HPDE6-E6E7 (cell line): Measurements from ENCODE around the gene ACMSD.
"Not testable (repeated sequence)": the region's sequence is repeated elsewhere in the genome, so short reads cannot be mapped to it uniquely, and the experiment has no call there.

Experiments
- DNase-seq: peaks from one replicate; pipeline ENCODE4 v3.0.0; 2011; ENCODE audit warnings: missing footprints; ENCODE audit errors: extremely low spot score

The ACMSD gene

DNA sequence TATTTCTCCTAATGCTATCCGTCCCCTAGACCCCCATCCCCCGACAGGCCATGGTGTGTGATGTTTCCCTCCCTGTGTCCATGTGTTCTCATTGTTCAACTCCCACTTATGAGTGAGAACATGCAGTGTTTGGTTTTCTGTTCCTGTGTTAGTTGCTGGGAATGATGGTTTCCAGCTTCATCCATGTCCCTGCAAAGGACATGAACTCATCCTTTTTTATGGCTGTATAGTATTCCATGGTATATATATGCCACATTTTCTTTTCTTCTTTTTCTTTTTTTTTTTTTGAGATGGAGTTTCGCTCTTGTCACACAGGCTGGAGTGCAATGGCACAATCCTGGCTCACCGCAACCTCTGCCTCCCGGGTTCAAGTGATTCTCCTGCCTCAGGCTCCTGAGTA, 9.2 kb downstream of the ACMSD start:
- not testable (repeated sequence) for DNase-seq

DNA sequence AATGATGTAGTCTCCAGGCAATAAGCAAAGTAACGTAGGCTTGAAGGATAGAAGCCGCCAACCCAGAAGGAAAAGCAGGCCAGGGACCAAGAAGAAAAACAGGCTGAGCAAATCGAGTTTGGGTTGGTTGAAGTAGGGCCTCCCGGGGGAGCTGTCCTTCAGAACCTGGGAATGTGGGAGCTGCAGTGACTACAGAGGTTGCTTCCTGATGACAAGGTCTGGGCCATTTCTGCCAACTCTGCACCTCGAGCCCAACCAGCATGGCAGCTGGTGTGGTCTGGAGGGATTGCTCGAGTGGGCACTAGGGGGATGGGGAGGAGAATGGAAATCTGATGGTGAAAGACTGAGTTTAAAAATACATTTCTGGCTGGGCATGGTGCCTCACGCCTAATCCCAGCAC, 14.1 kb downstream of the ACMSD start:
- no peak for DNase-seq

DNA sequence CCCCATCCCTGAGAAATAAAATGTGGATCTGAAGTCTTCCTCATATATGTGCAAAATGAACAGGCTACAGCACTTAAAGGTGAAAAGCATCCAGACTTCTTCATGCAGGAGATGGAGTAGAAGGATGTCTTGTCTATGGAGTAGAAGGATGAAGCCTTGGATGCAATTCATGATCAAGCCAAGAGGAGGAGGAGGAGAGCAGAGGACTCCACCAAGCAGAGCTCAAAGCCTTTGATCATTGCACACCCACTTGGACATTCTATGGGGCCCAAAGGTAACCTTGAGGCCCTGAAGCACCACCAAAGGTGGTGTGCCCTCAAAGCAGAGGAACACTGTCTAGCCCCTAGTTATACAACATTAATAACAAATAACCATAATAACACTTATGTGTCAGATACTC, 17.3 kb downstream of the ACMSD start:
- no peak for DNase-seq

DNA sequence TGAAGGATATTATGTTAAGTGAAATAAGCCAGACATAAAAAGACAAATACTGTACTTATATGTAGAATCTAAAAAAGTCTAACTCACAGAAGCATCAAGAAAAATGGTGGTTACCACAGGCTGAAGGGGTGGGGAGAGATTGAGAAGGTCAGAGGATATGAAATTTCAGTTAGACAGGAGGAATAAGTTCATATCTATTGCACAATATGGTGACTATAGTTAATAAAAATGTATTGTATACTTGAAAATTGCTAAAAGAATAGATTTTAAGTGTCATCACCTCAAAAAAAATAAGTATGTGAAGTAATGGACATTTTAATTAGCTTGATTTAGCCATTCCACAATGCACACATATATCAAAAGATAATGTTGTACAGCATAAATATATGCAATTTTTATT, 19.8 kb downstream of the ACMSD start:
- no peak for DNase-seq

DNA sequence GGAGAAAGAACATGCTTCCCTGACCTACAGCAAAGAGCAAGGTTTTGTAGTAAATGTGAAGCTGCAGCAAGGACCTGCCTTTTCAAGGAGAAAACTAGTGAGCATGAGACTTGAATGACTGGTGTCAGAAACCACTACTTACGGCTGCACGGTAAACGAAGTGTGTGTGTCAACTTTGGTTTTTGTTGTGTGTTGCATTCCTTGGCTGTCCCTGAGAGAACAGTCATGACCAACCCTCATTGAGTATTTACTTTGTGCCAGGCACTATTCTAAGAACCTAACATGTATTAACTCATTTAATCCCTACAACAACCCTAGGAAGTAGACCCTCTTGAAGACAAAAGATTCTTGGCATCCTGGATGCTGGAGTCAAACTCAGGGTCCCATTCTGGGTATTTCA, 22.8 kb downstream of the ACMSD start:
- DNase-seq, result no peak

DNA sequence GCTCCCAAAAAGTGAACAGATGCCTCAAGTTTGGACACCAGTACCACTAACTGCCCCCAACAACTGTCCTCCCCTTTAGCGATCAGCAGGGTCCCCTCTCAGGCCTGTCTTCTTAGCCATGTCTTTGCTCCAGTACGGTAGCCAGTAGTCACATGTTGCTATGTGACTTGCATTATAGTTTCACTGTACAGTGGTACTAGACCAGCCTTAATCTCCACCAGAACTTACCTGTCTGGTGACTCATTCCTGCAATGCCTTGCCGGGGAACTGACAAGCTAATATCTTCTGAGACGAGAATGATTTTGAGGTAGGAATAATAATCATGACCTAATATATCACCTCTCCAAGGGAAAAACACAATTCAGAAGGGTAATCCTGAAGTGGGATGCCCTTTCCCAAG, 23.7 kb downstream of the ACMSD start:
- no peak for DNase-seq

DNA sequence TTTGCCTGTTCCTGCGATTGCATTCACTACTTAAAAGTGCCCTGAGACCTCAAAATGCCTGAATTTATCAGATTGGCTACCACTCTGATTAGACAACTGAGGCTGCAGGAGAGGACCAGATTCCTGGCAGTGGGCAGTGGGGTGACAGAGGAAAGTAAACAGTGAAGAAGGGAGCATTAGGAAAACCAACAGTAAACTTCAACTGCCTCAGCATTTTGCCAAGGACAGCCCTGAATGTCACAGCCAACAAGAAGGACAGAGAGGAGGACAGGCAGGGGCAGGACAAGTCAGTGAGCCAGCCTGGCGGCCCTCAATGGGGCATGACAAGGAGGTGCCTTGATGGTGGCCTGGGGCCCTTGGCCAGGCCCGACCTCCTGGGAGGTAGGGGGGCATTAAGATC, 24.3 kb downstream of the ACMSD start:
- no peak for DNase-seq

DNA sequence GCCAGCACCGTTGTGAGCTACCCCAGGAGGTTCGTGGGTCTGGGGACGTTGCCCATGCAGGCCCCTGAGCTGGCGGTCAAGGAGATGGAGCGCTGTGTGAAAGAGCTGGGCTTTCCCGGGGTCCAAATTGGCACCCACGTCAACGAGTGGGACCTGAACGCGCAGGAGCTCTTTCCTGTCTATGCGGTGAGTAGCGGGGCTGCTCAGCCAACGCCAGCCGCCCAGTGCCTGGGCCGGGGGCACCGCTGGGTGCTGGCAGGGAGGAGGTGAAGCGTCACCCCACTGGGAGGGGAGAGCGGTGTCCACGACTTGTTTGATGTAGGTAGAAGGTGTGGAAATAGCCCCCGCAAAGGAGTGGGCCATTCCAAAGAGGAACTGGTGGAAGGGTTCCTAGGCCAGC, 25.0 kb downstream of the ACMSD start:
- no peak for DNase-seq

DNA sequence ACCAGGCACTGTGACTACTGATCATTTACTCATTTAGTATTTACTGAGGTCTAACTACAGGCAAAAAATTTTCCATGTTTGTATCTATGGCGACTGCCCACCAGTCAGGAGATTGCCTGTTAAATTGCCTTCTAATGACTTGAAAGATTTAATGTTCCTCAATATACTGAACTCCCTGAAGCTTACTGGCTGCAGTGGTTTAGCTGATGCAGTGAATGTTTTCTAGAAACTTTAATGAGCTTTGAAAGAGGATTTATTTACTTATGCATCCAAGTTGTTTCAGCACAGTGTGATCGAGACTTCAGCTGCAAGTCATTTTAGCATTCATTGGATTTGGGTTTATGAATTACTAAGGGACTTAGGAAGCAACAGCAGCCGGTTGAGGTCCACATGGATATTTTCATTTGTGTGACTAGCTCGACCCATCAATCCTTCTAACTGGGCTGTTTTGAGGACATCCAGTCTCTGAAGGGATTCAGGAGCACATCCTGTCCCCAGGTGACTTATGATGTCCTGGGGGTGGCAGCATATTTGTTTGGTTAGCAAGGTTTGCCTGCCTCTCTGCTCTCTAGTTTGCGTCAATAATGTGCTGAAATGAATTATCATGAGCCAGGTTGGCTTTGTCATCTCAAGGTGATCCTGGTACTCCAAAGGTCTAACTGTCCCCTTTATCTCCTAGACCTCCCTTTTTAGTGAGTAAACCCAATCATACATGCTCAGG, 26.8 kb downstream of the ACMSD start:
- DNase-seq, result no peak

DNA sequence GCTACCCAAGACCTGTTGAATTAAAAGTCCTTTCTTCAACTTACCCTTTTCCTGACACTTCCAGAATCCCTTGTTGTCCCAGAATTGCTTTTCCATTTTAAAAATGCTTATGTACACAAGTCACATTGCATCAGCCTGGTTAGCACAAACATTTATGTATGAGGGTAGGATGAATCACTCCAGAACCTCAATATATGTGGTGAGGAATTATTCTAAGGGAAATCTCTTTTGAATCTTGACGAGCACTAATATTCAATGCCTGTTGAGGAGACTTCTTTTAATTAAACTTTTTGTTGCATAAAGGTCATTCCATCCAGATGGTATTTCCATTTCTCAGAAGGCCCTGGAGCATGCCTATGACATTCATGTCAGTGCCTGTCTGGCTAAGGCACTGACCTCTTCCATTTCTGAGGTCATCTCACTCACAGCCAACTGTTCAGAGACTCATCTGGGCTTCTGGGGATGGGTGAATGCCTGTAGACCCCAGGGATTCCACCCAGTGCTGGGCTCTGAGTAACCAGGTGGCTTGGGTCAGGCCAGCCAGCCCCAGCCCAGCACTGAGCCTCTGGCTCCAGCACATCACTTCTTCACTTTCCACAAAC, 28.2 kb downstream of the ACMSD start:
- DNase-seq, result peak; percentile 40

DNA sequence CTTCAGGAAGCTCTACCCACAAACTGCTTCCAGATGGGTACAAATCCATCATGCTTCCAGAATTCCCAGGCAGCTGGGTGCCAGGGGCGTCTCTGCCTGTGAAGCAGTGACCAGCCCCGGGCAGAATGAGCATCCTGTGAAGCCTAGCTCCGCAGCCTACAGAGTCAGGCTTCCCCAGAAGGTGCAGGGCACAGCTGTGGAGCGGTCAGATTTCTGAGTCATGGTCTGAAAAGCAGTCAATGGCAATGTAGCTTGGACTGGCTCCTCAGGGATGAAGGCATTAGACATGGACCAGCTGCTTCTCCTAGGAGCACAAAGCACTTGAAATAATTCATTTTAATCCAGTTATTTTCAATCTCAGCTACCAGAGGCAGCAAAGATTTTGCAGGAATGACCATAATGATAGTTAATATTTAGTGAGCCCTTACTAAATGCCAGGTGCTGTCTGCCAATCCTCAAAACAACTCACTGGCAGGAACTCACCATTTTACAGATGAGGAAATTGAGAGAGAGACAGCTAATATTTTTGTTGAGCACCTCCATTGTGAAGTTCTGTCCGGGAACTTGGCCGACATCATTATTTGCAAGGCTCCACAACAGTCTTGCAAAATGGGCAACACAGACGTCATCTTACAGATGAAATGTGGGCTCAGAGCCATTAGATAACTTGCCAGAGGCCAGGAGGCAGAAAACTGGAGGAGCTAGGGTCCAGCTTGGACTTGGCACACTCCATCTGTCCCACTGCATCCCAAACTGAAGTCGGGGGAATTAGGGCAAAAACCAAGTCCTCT, 31.7 kb downstream of the ACMSD start:
- no peak for DNase-seq

DNA sequence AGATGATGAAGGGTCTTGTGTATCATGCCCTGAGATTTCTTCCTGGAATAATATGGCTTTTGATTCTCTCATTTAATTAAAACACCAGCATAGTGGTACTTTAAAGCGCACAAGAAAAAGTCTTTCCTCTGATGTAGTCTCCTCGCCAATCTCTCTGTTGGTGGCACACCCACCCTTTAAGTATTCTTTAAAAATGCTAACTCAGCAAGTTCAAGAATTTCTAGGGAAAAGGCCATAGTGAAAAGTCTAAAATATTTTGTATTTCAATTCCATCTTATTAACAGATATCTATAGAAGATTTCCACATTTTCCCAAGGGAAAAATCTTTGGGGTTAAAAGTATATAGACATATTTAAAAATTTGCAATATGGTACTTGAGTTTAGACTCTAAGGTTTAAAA, 34.7 kb downstream of the ACMSD start:
- no peak for DNase-seq

DNA sequence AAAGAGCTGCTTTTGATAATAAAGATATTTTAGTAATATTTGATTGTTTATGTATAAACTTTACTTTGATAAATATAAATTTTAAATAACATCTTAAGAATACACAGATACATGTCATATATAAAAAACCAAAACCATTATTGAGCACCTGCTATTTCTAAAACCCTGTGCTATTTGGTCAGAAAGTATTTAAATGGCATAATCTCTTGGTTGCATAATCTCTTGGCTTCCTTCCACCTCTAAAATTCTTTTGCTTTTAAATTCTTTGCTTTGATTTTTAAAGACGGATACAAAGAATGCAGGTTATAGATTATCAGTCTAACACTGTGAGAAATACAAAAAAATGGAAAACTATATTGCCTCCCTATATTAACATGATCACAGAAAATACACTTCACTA, 36.9 kb downstream of the ACMSD start:
- no peak for DNase-seq

DNA sequence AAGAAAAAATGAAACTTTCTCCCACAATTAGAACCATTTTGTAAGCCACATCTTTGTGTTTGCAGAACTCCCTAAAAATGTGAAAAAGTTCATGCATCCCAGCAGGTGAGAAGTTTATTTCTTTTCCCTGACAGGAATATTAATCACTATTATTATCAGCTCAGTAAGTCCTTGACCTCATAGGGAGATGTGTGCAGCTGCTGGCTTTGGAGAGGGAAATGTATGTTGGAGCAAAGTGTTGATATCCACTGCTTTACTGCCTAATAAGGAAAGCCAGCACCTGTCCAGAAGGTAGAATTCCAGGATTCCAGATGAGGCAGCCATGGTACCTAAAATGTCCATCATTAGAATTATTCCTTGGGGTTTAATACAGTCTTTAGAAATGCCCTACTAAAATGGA, 44.4 kb downstream of the ACMSD start:
- DNase-seq, result no peak

DNA sequence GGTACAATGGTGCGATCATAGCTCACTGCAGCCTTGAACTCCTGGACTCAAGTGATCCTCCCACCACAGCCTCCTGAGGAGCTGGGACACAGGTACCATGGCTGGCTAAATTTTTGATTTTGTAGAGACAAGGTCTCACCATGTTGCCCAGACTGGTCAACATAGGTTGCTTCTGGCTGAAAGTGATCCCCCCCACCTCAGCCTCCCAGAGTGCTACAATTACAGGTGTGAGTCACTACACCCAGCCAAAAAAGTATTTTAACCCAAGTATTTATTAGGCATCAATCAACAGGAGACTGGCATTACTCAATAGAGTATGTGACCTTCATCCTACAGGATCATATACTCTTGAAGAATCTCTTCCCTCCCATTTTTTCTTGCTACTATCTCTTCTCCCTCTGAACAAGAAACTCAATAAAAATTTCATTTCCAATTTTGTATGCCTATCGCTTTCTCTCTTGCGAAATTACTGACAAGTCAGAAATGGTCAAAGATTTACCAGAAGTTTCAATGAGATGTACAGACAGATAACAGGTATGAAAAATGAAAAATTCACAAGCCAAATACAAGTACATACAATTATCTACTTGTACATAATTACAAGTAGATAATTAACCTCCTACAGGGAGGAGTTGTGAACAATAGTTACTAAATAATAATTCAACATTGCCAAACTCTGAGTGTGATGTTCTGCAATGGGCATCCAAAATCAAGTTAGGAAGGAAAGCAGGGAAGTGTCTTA, 45.3 kb downstream of the ACMSD start:
- DNase-seq, result no peak

DNA sequence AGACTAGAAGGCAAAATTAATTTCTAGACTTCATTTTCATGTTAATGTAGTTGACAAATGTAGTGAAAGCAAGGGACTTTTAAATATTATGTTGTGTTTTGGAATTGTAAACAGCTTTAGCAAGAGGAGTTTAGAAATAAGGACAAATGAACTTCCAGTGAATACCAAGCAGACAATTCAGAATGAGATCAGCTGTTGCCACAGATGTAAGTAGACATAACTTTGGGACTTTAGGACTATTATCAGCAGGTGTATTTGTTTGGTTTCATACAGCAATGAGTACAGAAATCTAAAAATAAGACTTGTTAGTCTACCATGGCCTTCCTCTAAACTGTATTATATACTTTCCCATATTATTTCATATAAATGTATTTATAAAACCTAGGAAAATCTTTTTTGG, 46.0 kb downstream of the ACMSD start:
- no peak for DNase-seq

DNA sequence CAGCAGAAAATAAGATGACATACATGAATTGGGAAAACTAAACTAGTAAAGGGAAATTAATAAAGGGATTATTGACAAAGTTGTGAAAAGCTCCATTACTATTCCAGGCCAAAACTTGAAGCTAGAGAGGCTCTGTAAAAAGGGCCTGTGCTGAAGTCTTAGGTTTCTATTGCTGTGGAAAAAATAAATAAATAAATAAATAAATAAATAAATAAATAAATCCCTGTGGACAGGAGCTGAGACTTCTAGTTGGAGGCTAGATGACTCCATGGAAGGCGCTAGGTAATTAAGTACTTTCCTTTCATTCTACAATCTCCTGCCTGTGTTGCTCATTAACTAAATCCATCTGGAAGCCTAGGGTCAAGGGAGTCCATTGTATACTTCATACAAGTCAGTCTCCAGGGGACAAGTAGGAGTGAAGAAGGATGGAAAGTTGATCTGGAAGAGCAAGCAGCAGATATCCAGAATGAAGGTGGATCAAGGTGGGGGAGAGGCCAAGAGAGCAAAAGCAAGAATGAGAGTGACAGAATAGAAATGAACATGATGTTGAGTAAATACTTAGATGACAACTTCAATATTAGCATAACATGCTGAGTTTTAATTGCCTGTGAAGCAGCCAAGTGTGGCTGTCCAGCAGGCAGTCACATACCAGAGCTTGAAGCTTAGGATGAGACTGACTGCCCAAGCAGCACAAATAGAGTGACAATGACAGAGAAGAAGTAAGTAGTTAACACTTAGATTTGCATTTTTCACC, 54.0 kb downstream of the ACMSD start:
- no peak for DNase-seq

DNA sequence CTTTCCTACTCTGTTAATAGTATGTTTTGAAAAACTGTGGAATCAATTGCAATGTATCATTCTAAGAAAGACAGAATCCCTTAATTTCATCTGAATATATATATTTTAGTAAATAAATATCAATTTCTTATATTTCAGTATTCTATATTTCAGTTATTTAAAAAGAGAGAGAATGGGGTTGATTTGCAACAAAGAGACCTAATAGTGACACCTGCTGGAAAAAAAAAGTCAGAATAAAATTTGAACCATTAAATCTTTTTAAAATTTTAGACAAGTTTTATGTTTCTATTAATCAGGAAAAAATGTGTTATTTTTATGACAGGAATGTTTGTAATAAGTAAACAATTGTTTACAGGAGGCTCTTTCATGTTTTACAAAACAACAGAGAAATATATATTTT, 59.5 kb downstream of the ACMSD start:
- DNase-seq, result no peak

DNA sequence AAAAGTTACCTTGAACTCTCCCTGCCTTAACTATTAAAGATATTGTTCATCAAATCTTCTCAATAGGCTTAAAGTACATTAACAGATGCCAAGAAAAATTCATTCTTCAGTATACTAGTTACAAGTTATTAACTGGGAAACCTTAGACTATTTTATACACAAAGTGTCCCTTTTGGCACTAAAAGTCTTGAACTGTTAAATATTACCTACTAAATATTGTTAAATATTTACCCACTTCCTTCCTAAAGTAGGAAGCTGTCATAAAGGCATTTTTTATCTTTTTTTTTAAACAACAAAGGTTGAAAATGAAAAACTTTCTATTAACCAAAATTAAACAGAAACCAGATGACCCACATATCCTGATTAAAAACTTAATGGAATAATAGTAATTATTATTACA, 60.8 kb downstream of the ACMSD start:
- no peak for DNase-seq

DNA sequence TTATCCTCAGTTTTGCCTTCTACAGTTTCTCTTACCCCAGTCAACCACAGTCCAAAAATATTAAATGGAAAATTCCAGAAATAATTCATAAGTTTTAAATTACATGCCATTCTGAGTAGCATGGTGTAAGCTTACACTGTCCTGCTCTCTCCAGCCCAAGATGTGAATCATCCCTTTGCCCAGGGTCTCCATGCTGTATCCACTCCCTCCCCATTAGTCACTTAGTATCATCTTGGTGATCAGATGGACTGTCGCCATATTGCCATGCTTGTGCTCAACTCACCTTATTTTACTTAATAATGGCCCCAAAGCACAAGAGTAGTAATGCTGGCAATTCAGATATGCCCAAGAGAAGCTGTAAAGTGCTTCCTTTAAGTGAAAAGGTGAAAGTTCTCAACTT, 61.7 kb downstream of the ACMSD start:
- DNase-seq, result no peak

DNA sequence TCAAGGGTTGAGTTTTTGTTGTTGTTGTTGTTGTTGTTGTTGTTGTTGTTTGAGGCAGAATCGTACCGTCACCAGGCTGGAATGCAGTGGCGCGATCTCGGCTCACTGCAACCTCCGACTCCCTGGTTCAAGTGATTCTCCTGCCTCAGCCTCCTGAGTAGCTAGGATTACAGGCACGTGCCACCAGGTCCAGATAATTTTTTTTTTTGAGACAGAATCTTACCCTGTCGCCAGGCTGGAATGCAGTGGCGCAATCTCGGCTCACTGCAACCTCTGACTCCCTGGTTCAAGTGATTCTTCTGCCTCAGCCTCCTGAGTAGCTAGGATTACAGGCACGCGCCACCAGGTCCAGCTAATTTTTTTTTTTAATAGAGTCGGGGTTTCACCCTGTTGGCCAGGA, 65.3 kb downstream of the ACMSD start:
- DNase-seq, result not testable (repeated sequence)

DNA sequence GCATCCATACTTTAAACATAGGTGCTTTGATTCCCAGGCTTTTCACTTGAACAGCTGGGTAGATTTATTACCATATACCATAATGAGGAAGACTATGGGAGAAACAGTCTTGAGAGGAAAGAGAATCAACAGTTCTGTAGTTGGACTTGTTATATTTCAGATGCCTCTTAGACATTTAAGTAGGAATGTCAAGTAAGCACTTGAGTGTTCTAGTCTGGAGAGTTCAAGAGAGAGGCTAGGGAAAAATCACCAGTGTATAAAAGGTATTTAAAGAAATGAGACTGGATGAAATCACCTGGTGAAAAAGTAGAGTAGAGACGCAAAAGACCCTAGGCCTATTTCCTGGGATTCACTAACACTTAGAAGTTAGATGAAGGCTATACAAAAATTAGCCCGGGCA, 66.8 kb downstream of the ACMSD start:
- no peak for DNase-seq
